Astrocyte (in vitro differentiated cells and primary cell): Measurements from ENCODE around the gene WIPF2. TPM values are rescaled to one million over a fixed set of nuclear protein-coding genes. Genes with fewer than 3 reads are reported as not detected.

ENCODE experiments used
- DNase-seq: peaks from one replicate; pipeline ENCODE4 v3.0.0-alpha.2; 2010; ENCODE audit warnings: low read depth
- FAIRE-seq: peaks from 2 replicates; lab custom pipeline; 2011; peaks lifted over from hg19 to GRCh38; lab: Jason Lieb, UNC
- H2AFZ ChIP-seq: 2 replicates; pipeline ENCODE4 v1.6.0; 2012; ENCODE audit warnings: low read depth, low read length, inconsistent platforms
- H3K27ac ChIP-seq: 2 replicates; pipeline ENCODE4 v1.5.1; 2011; ENCODE audit warnings: low read depth, low read length, inconsistent platforms
- H3K27me3 ChIP-seq: 2 replicates; pipeline ENCODE4 v1.6.0; 2011; ENCODE audit warnings: low read length, inconsistent platforms; ENCODE audit not compliant: insufficient read depth
- H3K36me3 ChIP-seq: 2 replicates; pipeline ENCODE4 v1.5.1; 2011; ENCODE audit warnings: low read length, inconsistent platforms; ENCODE audit not compliant: insufficient read depth
- H3K4me1 ChIP-seq: 2 replicates; pipeline ENCODE4 v1.5.1; 2011; ENCODE audit warnings: low read length, inconsistent platforms; ENCODE audit not compliant: insufficient read depth
- H3K4me2 ChIP-seq: 2 replicates; pipeline ENCODE4 v1.6.0; 2012; ENCODE audit warnings: low read length, inconsistent platforms
- H3K4me3 ChIP-seq: 2 replicates; pipeline ENCODE4 v1.5.1; 2011; ENCODE audit warnings: low read depth, mild to moderate bottlenecking, low read length, inconsistent platforms; ENCODE audit not compliant: insufficient read depth
- H3K79me2 ChIP-seq: 2 replicates; pipeline ENCODE4 v1.6.0; 2012; ENCODE audit warnings: mild to moderate bottlenecking, low read length, inconsistent platforms; ENCODE audit not compliant: insufficient read depth
- H3K9ac ChIP-seq: 2 replicates; pipeline ENCODE4 v1.6.0; 2012; ENCODE audit warnings: mild to moderate bottlenecking, low read length, inconsistent platforms
- H3K9me3 ChIP-seq: 2 replicates; pipeline ENCODE4 v1.5.1; 2012; ENCODE audit warnings: low read depth, mild to moderate bottlenecking, low read length, inconsistent platforms; ENCODE audit not compliant: insufficient read depth
- H4K20me1 ChIP-seq: 2 replicates; pipeline ENCODE4 v1.6.0; 2012; ENCODE audit warnings: low read length, inconsistent platforms; ENCODE audit not compliant: insufficient read depth
- H3K27ac Mint-ChIP-seq: one replicate; pipeline ENCODE4 v1.8.0; 2021; ENCODE audit warnings: mild to moderate bottlenecking, mixed read lengths; ENCODE audit not compliant: unreplicated experiment
- H3K27me3 Mint-ChIP-seq: one replicate; pipeline ENCODE4 v1.8.0; 2021; ENCODE audit warnings: low read depth, mixed read lengths; ENCODE audit not compliant: unreplicated experiment
- H3K36me3 Mint-ChIP-seq: one replicate; pipeline ENCODE4 v1.8.0; 2021; ENCODE audit warnings: low read depth, mixed read lengths; ENCODE audit not compliant: unreplicated experiment
- H3K4me1 Mint-ChIP-seq: one replicate; pipeline ENCODE4 v1.8.0; 2021; ENCODE audit warnings: low read depth, mixed read lengths; ENCODE audit not compliant: unreplicated experiment
- H3K4me3 Mint-ChIP-seq: one replicate; pipeline ENCODE4 v1.8.0; 2021; ENCODE audit warnings: mild to moderate bottlenecking, moderate library complexity, mixed read lengths; ENCODE audit not compliant: unreplicated experiment
- H3K9me3 Mint-ChIP-seq: one replicate; pipeline ENCODE4 v1.8.0; 2021; ENCODE audit warnings: mild to moderate bottlenecking, mixed read lengths; ENCODE audit not compliant: unreplicated experiment
- EZH2 ChIP-seq: IDR thresholded peaks from 2 replicates; pipeline ENCODE4 v1.6.1; 2012; ENCODE audit warnings: mild to moderate bottlenecking, low read length, inconsistent platforms; ENCODE audit not compliant: insufficient read depth
- microRNA-seq: library from miRNA; unstranded; fragments of <30 nt; microRNA quantifications from one replicate; pipeline ENCODE4 v1.2.0, GENCODE V29; 2020
- total RNA-seq: library from RNA; stranded (reverse); gene quantifications from 2 replicates; pipeline ENCODE4 v1.2.1, GENCODE V29; 2021
- TF ChIP-seq, protein P1 (sequence below): IDR thresholded peaks from 2 replicates; pipeline ENCODE4 v1.5.1; 2011; ENCODE audit warnings: low read depth, mild to moderate bottlenecking, inconsistent platforms, low read length, moderate library complexity; ENCODE audit not compliant: insufficient read depth

Gene WIPF2
- total RNA-seq, 1 donor from 2014 or later = 30.7 TPM

DNA sequence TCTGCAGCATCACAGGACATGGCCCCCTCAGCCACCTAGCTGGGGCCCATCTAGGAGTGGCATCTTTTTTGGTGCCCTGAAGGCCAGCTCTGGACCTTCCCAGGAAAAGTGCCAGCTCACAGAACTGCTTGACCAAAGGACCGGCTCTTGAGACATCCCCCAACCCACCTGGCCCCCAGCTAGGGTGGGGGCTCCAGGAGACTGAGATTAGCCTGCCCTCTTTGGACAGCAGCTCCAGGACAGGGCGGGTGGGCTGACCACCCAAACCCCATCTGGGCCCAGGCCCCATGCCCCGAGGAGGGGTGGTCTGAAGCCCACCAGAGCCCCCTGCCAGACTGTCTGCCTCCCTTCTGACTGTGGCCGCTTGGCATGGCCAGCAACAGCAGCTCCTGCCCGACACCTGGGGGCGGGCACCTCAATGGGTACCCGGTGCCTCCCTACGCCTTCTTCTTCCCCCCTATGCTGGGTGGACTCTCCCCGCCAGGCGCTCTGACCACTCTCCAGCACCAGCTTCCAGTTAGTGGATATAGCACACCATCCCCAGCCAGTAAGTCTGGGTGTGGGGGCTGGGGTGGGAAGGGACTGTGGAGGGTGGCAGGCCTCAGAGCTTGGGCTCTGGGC, 111.9 kb downstream of the WIPF2 start:
- H3K4me2 ChIP-seq = no peak overlapping the region

DNA sequence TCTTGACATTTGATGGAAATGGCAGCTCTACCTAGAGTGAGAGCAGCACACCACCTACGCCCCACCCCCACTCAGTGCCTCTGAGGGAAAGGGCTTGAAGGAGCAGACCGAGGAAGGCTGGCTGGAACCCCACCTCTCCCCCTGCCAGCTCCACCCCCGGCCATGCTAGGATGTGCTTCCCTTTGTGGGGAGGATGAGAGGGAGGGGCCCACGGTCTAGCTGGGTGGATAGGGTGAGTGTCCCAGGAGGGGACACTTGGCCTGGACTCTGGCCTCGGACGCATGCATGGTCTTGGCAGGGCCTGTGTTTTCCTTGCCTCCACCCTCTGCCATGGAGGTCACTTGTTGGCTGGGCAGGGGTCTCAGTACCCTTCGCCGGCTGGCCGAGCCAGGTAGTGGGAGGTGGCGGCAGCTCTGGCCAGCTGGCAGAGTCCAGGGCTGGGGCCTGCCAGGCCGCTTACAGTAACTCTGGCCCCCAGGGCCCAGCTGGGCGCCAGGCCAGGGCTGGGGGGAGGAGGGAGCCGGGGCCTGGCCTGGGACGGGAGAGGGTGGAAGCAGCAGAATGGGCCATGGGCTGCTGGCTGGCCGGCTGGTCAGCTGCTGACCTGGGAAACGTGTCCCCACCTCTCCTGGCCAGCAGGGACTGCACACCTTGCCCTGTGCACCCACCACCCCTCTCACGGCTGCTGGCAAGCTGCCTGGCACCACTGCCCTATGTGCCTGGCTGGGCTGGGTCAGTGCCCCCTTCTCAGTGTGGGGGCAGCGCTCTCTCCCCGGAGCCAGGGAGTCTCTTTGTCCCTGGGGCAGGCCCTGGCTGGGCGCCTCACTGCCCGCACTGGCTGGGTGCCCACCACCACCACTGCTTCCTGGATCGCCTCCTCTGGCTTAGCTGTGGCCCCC, 112.9 kb downstream of the WIPF2 start:
- H3K79me2 ChIP-seq = peaks cover 67% of the 10 kb centered on the region
- FAIRE-seq = no peak
- H4K20me1 ChIP-seq = peaks cover 68% of the 10 kb centered on the region
- no peak overlapping the region for H2AFZ ChIP-seq
- peak overlapping the region; percentile 58 for H3K4me2 ChIP-seq
- Mint-ChIP-seq H3K4me3 (no peak overlapping the region), H3K27ac (no peak overlapping the region), H3K27me3 (no peaks in the 10 kb centered on the region), H3K9me3 (no peaks in the 10 kb centered on the region), H3K36me3 (peaks cover 5% of the 10 kb centered on the region), H3K4me1 (peaks cover 15% of the 10 kb centered on the region)
- no peaks in the 10 kb centered on the region for H3K36me3 ChIP-seq
- peak; percentile 41 for DNase-seq
- no peaks in the 10 kb centered on the region for H3K9me3 ChIP-seq
- H3K4me1 ChIP-seq = peaks cover 27% of the 10 kb centered on the region
- H3K27ac ChIP-seq = peak overlapping the region; percentile 19
- no peak overlapping the region for H3K4me3 ChIP-seq
- H3K27me3 ChIP-seq = no peaks in the 10 kb centered on the region
- H3K9ac ChIP-seq = peak overlapping the region; percentile 14
- TF ChIP-seq EZH2 = no peak
- TF ChIP-seq, protein P1, sequence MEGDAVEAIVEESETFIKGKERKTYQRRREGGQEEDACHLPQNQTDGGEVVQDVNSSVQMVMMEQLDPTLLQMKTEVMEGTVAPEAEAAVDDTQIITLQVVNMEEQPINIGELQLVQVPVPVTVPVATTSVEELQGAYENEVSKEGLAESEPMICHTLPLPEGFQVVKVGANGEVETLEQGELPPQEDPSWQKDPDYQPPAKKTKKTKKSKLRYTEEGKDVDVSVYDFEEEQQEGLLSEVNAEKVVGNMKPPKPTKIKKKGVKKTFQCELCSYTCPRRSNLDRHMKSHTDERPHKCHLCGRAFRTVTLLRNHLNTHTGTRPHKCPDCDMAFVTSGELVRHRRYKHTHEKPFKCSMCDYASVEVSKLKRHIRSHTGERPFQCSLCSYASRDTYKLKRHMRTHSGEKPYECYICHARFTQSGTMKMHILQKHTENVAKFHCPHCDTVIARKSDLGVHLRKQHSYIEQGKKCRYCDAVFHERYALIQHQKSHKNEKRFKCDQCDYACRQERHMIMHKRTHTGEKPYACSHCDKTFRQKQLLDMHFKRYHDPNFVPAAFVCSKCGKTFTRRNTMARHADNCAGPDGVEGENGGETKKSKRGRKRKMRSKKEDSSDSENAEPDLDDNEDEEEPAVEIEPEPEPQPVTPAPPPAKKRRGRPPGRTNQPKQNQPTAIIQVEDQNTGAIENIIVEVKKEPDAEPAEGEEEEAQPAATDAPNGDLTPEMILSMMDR = no peak

More for the DNA sequence above, 111.9 kb downstream of the WIPF2 start:
- Histone ChIP-seq H3K27ac (no peak overlapping the region), H3K79me2 (peaks cover 75% of the 10 kb centered on the region), H3K4me1 (peaks cover 27% of the 10 kb centered on the region), H3K27me3 (no peaks in the 10 kb centered on the region), H2AFZ (no peak overlapping the region), H3K9me3 (no peaks in the 10 kb centered on the region), H3K4me3 (no peak overlapping the region), H3K9ac (peak overlapping the region; percentile 6), H3K36me3 (no peaks in the 10 kb centered on the region), H4K20me1 (peaks cover 77% of the 10 kb centered on the region)
- H3K9me3 Mint-ChIP-seq = no peaks in the 10 kb centered on the region
- TF ChIP-seq, protein P1 = no peak
- no peak for TF ChIP-seq EZH2
- no peak for DNase-seq
- H3K4me3 Mint-ChIP-seq = no peak overlapping the region
- H3K27me3 Mint-ChIP-seq = no peaks in the 10 kb centered on the region
- H3K36me3 Mint-ChIP-seq = peaks cover 5% of the 10 kb centered on the region
- peaks cover 22% of the 10 kb centered on the region for H3K4me1 Mint-ChIP-seq
- no peak for FAIRE-seq
- no peak overlapping the region for H3K27ac Mint-ChIP-seq

Small RNAs within 50 kb of the gene (microRNA-seq; reads per million reads assigned to microRNA genes)
- not detected for gene MIR6867

Other genes with a start within 250 kb of the WIPF2 start
- 129 and 134 TPM in 2 replicates for gene PSMD3, start 238.5 kb upstream of the WIPF2 start, total RNA-seq
- gene CSF3, start 203.9 kb upstream of the WIPF2 start, total RNA-seq = not detected in 2 replicates
- gene MED24, start 164.9 kb upstream of the WIPF2 start, total RNA-seq = 49.2 and 56.4 TPM in 2 replicates
- 16.7 and 20.4 TPM in 2 replicates for gene THRA, start 156.3 kb upstream of the WIPF2 start, total RNA-seq
- gene NR1D1, start 118.7 kb upstream of the WIPF2 start, total RNA-seq = 8.7 and 10.1 TPM in 2 replicates
- 81.9 and 83.3 TPM in 2 replicates for gene MSL1, start 97.3 kb upstream of the WIPF2 start, total RNA-seq
- gene CASC3, start 78.8 kb upstream of the WIPF2 start, total RNA-seq = 55.0 and 56.1 TPM in 2 replicates
- 6.8 and 7.0 TPM in 2 replicates for gene RAPGEFL1, start 41.8 kb upstream of the WIPF2 start, total RNA-seq
- 6.4 and 14.4 TPM in 2 replicates for gene CDC6, start 68.6 kb downstream of the WIPF2 start, total RNA-seq
- gene RARA, start 89.9 kb downstream of the WIPF2 start, total RNA-seq = 37.6 and 38.8 TPM in 2 replicates
- 0.34 and 0.43 TPM in 2 replicates for gene GJD3, start 145.4 kb downstream of the WIPF2 start, total RNA-seq
- gene TOP2A, start 198.6 kb downstream of the WIPF2 start, total RNA-seq = 7.3 and 12.6 TPM in 2 replicates
- 134 and 142 TPM in 2 replicates for gene IGFBP4, start 224.1 kb downstream of the WIPF2 start, total RNA-seq